ENCODE data around the gene GTF2IRD1.

GTF2IRD1 gene

GRCh38 chr7:74587435-74588126 is 133.9 kb downstream of the GTF2IRD1 start:
- peak overlapping the region; percentile 49 for H3K4me3 ChIP-seq (ENCODE audit: low read depth, low read length)
- peak; percentile 91 for DNase-seq (ENCODE audit: low read depth)
- TF ChIP-seq, protein P1, sequence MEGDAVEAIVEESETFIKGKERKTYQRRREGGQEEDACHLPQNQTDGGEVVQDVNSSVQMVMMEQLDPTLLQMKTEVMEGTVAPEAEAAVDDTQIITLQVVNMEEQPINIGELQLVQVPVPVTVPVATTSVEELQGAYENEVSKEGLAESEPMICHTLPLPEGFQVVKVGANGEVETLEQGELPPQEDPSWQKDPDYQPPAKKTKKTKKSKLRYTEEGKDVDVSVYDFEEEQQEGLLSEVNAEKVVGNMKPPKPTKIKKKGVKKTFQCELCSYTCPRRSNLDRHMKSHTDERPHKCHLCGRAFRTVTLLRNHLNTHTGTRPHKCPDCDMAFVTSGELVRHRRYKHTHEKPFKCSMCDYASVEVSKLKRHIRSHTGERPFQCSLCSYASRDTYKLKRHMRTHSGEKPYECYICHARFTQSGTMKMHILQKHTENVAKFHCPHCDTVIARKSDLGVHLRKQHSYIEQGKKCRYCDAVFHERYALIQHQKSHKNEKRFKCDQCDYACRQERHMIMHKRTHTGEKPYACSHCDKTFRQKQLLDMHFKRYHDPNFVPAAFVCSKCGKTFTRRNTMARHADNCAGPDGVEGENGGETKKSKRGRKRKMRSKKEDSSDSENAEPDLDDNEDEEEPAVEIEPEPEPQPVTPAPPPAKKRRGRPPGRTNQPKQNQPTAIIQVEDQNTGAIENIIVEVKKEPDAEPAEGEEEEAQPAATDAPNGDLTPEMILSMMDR (IDR thresholded peaks at IDR 0.05; ENCODE audit: insufficient read depth, low read depth, low read length, missing control alignments) = no peak

- no peak for DNase-seq (ENCODE audit: low read depth)
- H3K4me3 ChIP-seq (ENCODE audit: low read depth, low read length) = no peak overlapping the region
- TF ChIP-seq, protein P1 (IDR thresholded peaks at IDR 0.05; ENCODE audit: insufficient read depth, low read depth, low read length, missing control alignments) = no peak
Observed at GRCh38 chr7:74590813-74591212, 137.1 kb downstream of the GTF2IRD1 start.

- H3K4me3 ChIP-seq (ENCODE audit: low read depth, low read length) = no peak overlapping the region
- TF ChIP-seq, protein P1 (IDR thresholded peaks at IDR 0.05; ENCODE audit: insufficient read depth, low read depth, low read length, missing control alignments) = no peak
- DNase-seq (ENCODE audit: low read depth) = no peak
Observed at GRCh38 chr7:74598558-74598957, 144.9 kb downstream of the GTF2IRD1 start.

GRCh38 chr7:74599244-74599643 is 145.5 kb downstream of the GTF2IRD1 start:
- DNase-seq (ENCODE audit: low read depth) = peak; percentile 86
- TF ChIP-seq, protein P1 (IDR thresholded peaks at IDR 0.05; ENCODE audit: insufficient read depth, low read depth, low read length, missing control alignments) = no peak
- H3K4me3 ChIP-seq (ENCODE audit: low read depth, low read length) = no peak overlapping the region

GRCh38 chr7:74604326-74605020 is 150.8 kb downstream of the GTF2IRD1 start:
- H3K4me3 ChIP-seq (ENCODE audit: low read depth, low read length) = no peak overlapping the region
- DNase-seq (ENCODE audit: low read depth) = no peak
- TF ChIP-seq, protein P1 (IDR thresholded peaks at IDR 0.05; ENCODE audit: insufficient read depth, low read depth, low read length, missing control alignments) = no peak

- DNase-seq (ENCODE audit: low read depth) = peak; percentile 55
- TF ChIP-seq, protein P1 (IDR thresholded peaks at IDR 0.05; ENCODE audit: insufficient read depth, low read depth, low read length, missing control alignments) = peak; percentile 15
Observed at GRCh38 chr7:74606101-74606908, 152.6 kb downstream of the GTF2IRD1 start.

More at GRCh38 chr7:74606101-74606908, 152.6 kb downstream of the GTF2IRD1 start:
- peak overlapping the region; percentile 52 for H3K4me3 ChIP-seq (ENCODE audit: low read depth, low read length)
